ENCODE results near the gene TEKT5.
"Not testable (repeated sequence)": the region's sequence is repeated elsewhere in the genome, so short reads cannot be mapped to it uniquely, and the experiment has no call there.

The TEKT5 gene

GRCh38 chr16:10656618-10657017 is 38.1 kb downstream of the TEKT5 start:
- Mint-ChIP-seq H3K27ac (no peak overlapping the region), H3K36me3 (no peaks in the 10 kb centered on the region), H3K27me3 (peaks cover 4% of the 10 kb centered on the region), H3K9me3 (ENCODE audit: low read depth) (no peaks in the 10 kb centered on the region), H3K4me1 (ENCODE audit: low read depth) (no peaks in the 10 kb centered on the region), H3K4me3 (no peak overlapping the region)

GRCh38 chr16:10655415-10655977 is 39.2 kb downstream of the TEKT5 start:
- Mint-ChIP-seq H3K36me3 (no peaks in the 10 kb centered on the region), H3K27ac (no peak overlapping the region), H3K27me3 (peaks cover 4% of the 10 kb centered on the region), H3K4me3 (no peak overlapping the region), H3K9me3 (ENCODE audit: low read depth) (no peaks in the 10 kb centered on the region), H3K4me1 (ENCODE audit: low read depth) (no peaks in the 10 kb centered on the region)

DNA sequence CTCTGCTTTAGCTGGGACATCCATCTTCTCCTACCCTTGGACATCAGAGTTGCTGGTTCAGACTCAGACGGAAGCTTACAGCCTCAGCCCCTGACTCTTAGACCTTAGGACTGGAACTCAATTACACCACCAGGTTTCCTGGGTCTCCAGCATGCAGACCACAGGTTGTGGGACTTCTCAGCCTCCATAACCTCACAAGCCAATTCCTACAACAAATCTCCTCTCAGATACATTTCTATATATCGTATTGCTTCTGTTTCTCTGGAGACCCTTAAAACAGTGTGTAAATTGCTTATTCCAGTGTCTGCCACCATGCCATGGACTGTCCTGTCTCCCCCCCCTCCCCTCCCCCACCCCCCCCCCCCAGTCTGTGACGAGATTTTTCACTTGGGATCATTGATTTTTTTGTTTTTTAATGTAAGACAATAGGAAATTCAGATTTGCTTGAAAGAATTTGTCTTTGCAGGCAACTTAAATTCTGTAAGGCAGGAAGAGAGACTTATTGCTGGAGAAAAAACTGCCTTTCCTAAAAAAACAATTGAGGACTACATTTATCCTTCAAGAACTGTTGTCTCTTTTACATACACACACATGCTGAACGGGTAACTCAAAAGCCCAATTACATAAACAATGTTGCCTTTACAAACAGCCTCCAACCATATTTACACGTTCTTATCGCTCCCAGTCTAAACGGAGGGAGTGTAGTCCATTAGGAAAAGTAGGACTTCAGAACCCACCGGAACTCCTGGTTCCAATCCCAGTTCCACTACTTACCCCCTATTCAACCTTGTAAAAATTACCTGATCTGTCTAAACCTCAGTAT is 39.9 kb downstream of the TEKT5 start:
- no peaks in the 10 kb centered on the region for H3K9me3 Mint-ChIP-seq (ENCODE audit: low read depth)
- no peak overlapping the region for H3K27ac Mint-ChIP-seq
- H3K27me3 Mint-ChIP-seq = peaks cover 4% of the 10 kb centered on the region
- H3K36me3 Mint-ChIP-seq = no peaks in the 10 kb centered on the region
- H3K4me1 Mint-ChIP-seq (ENCODE audit: low read depth) = no peaks in the 10 kb centered on the region
- no peak overlapping the region for H3K4me3 Mint-ChIP-seq

- Mint-ChIP-seq H3K4me1 (ENCODE audit: low read depth) (no peaks in the 10 kb centered on the region), H3K36me3 (no peaks in the 10 kb centered on the region), H3K4me3 (no peak overlapping the region), H3K27ac (no peak overlapping the region), H3K9me3 (ENCODE audit: low read depth) (no peaks in the 10 kb centered on the region), H3K27me3 (peaks cover 3% of the 10 kb centered on the region)
Measured at GRCh38 chr16:10652730-10653590, 41.8 kb downstream of the TEKT5 start.

DNA sequence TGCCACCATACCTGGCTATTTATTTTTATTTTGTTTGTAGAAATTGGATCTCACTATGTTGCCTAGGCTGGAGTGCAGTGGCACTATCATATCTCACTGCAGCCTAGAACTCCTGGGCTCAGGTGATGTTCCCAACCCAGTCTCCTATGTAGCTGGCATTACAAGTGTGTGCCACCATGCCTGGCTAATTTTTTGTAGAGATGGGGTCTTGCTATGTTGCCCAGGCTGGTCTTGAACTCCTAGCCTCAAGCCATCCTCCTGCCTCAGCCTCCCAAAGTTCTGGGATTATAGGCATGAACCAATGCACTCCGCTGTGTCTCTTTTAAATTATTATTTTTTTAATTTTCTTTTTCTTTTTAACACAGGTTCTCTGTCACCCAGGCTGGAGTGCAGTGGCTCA is 45.6 kb downstream of the TEKT5 start:
- not testable (repeated sequence) for H3K27ac Mint-ChIP-seq; H3K9me3 Mint-ChIP-seq (ENCODE audit: low read depth); H3K36me3 Mint-ChIP-seq; H3K4me1 Mint-ChIP-seq (ENCODE audit: low read depth); H3K4me3 Mint-ChIP-seq; H3K27me3 Mint-ChIP-seq

- Mint-ChIP-seq H3K9me3 (ENCODE audit: low read depth) (no peaks in the 10 kb centered on the region), H3K4me3 (no peak overlapping the region), H3K36me3 (no peaks in the 10 kb centered on the region), H3K27me3 (no peaks in the 10 kb centered on the region), H3K27ac (no peak overlapping the region), H3K4me1 (ENCODE audit: low read depth) (no peaks in the 10 kb centered on the region)
Measured at GRCh38 chr16:10647721-10648296, 46.9 kb downstream of the TEKT5 start.

DNA sequence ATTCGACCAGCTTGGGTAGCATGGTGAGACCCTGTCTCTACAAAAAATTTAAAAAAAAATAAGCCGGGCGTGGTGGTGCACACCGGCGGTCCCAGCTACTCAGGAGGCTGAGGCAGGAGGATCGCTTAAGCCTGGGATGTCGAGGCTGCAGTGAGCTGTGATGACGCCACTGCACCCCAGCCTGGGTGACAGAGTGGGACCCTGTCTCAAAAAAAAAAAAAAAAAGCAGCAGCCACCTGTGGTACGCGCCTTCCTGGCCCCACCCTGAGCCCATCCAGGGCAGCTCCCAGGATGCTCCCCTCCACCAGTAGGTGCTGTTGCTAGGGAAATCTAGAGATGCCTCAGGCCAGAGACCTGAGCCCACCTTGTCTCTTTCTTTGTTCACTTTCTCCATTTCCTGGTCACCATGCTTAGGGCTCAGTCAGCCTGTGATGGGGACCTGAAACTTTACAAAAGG is 47.4 kb downstream of the TEKT5 start:
- Mint-ChIP-seq H3K27ac (no peak overlapping the region), H3K4me1 (ENCODE audit: low read depth) (no peaks in the 10 kb centered on the region), H3K4me3 (no peak overlapping the region), H3K27me3 (no peaks in the 10 kb centered on the region), H3K9me3 (ENCODE audit: low read depth) (no peaks in the 10 kb centered on the region), H3K36me3 (no peaks in the 10 kb centered on the region)

GRCh38 chr16:10646581-10647263 is 48.0 kb downstream of the TEKT5 start:
- peaks cover 3% of the 10 kb centered on the region for H3K27me3 Mint-ChIP-seq
- no peak overlapping the region for H3K27ac Mint-ChIP-seq
- H3K4me3 Mint-ChIP-seq = no peak overlapping the region
- H3K9me3 Mint-ChIP-seq (ENCODE audit: low read depth) = no peaks in the 10 kb centered on the region
- no peaks in the 10 kb centered on the region for H3K4me1 Mint-ChIP-seq (ENCODE audit: low read depth)
- H3K36me3 Mint-ChIP-seq = peaks cover 2% of the 10 kb centered on the region

DNA sequence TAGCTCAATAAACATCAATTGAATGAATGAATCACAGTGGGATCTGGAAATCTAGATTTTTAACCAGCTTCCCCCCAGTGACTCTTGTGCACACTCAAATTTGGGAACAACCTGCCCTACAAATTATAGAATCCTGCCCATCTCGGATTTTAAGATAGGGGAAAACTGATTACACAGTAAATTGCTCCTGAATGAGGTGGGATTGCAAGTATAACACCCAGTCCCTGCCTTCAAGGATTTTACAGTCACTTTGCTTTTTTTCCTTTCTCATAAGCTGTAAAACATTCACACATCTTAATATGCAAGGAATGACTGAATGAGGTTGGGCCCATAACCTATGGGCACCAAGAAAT is 48.5 kb downstream of the TEKT5 start:
- Mint-ChIP-seq H3K4me3 (no peak overlapping the region), H3K36me3 (peaks cover 2% of the 10 kb centered on the region), H3K4me1 (ENCODE audit: low read depth) (no peaks in the 10 kb centered on the region), H3K27me3 (peaks cover 3% of the 10 kb centered on the region), H3K9me3 (ENCODE audit: low read depth) (no peaks in the 10 kb centered on the region), H3K27ac (no peak overlapping the region)

GRCh38 chr16:10644092-10644491 is 50.6 kb downstream of the TEKT5 start:
- Mint-ChIP-seq H3K27me3 (peaks cover 3% of the 10 kb centered on the region), H3K4me1 (ENCODE audit: low read depth) (no peaks in the 10 kb centered on the region), H3K4me3 (no peak overlapping the region), H3K27ac (no peak overlapping the region), H3K36me3 (peaks cover 2% of the 10 kb centered on the region), H3K9me3 (ENCODE audit: low read depth) (peaks cover 5% of the 10 kb centered on the region)

DNA sequence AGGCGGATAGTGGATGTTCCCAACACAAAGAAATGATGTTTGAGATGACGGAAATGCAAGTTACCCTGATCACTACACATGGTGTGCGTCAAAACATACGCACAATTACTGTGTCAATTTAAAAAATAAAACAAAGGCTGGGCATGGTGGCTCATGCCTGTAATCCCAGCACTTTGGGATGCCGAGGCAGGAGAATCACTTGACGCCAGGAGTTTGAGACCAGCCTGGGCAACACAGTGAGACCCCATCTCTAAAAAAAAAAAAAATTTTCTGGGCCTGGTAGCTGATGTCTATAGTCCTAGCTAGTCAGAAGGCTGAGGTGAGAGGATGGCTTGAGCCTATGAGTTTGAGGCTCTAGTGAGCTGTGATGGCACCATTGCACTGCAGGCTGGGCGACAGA is 51.8 kb downstream of the TEKT5 start:
- Mint-ChIP-seq H3K9me3 (ENCODE audit: low read depth) (peaks cover 5% of the 10 kb centered on the region), H3K4me1 (ENCODE audit: low read depth) (no peaks in the 10 kb centered on the region), H3K27me3 (peaks cover 3% of the 10 kb centered on the region), H3K36me3 (peaks cover 2% of the 10 kb centered on the region), H3K4me3 (no peak overlapping the region), H3K27ac (no peak overlapping the region)

DNA sequence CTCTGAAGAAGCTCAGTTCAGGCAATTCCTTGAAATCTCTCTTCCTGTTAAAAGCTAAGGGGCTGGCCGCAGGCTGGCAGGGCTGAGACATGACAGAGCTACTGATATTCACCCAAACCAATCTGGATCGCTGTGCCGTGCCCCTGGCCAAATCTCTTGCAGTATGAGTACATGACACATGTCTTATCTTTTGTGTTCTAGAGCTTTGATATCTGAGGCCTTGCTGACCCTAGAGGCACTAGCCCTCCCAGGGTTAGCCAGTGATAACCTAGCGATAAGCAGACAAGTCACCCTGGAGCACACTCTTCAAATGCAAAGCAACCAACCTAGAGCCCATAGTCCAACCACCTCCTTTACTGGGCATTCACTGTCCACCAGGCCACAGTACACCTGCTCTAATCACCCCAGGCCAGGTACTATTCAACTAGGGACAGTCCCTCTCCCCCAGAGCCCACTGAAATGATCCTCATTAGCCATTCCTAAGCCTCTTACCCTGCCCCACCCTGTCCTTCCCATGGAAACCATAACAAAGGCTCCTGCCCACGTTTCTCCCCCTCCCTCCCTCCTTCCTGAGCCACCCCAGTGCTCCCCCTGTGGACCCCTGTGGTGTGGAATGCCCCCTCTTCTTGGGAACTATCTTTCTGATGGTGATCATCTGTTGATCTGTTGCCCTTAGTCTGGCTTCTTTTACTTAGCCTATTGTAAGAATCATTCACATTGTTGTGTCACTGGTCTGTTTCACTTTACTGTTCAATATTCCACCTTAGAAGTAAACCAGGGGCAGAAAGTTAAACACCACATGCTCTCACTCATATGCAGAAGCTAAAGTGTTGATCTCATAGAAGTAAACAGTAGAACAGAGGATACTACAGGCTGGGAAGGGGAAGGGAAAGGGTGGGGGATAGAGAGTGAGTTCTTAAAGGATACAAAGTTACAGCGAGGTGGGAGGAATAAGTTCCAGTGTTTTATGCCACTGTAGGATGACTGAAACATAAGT is 52.5 kb downstream of the TEKT5 start:
- Mint-ChIP-seq H3K36me3 (peaks cover 2% of the 10 kb centered on the region), H3K9me3 (ENCODE audit: low read depth) (peaks cover 5% of the 10 kb centered on the region), H3K27me3 (peaks cover 3% of the 10 kb centered on the region), H3K4me3 (no peak overlapping the region), H3K4me1 (ENCODE audit: low read depth) (no peaks in the 10 kb centered on the region), H3K27ac (no peak overlapping the region)

- no peaks in the 10 kb centered on the region for H3K4me1 Mint-ChIP-seq (ENCODE audit: low read depth)
- H3K27me3 Mint-ChIP-seq = peaks cover 3% of the 10 kb centered on the region
- H3K4me3 Mint-ChIP-seq = no peak overlapping the region
- H3K9me3 Mint-ChIP-seq (ENCODE audit: low read depth) = peaks cover 5% of the 10 kb centered on the region
- peaks cover 2% of the 10 kb centered on the region for H3K36me3 Mint-ChIP-seq
- no peak overlapping the region for H3K27ac Mint-ChIP-seq
Measured at GRCh38 chr16:10641555-10641952, 53.2 kb downstream of the TEKT5 start.

DNA sequence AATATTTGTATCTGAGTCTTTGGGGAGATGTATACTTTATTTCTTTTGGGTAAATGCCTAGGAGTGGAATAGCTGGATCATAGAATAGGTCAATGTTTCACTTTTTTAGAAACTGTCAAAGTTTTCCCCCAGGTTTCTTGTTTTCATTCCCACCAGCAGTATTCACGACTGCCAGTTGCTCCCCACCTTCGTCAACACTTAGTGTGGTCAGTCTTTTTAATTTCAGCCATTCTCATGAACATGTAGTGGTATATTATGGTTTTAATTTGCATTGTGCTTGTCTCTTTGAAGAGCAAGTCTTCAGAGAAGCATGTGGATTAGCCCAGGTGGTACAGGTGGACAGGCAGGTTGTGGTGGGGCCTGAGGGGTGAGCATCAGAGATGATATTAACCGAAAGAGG is 53.8 kb downstream of the TEKT5 start:
- Mint-ChIP-seq H3K9me3 (ENCODE audit: low read depth) (peaks cover 5% of the 10 kb centered on the region), H3K36me3 (peaks cover 2% of the 10 kb centered on the region), H3K4me3 (no peak overlapping the region), H3K4me1 (ENCODE audit: low read depth) (no peaks in the 10 kb centered on the region), H3K27ac (no peak overlapping the region), H3K27me3 (peaks cover 3% of the 10 kb centered on the region)
